Esophagus muscularis mucosa (tissue), 4 donors: ENCODE measurements around the gene SLC39A1. TPM values are rescaled to one million over a fixed set of nuclear protein-coding genes. Genes with fewer than 3 reads are reported as not detected.

Experiments
- DNase-seq: peaks from one replicate; pipeline ENCODE4 v3.0.0-alpha.2; 2017; ENCODE audit errors: extremely low spot score
- H3K27ac ChIP-seq, 4 donors: fragments of 200-600 bp; sonication (generic); replicated peaks in 1 of 4; 1 replicate in 3 of 4; 2 replicates in 1 of 4; pipeline ENCODE4 v1.5.1; 2016 to 2019; ENCODE audit warnings: mild to moderate bottlenecking in 1 of 4
- H3K27me3 ChIP-seq, 4 donors: fragments of 200-600 bp; sonication (generic); one replicate each; pipeline versions ENCODE4 v1.5.1 to v1.6.0; 2016 to 2019
- H3K36me3 ChIP-seq, 4 donors: fragments of 200-600 bp; sonication (generic); one replicate each; pipeline ENCODE4 v1.5.1; 2016 to 2019
- H3K4me1 ChIP-seq, 4 donors: fragments of 200-600 bp; sonication (generic); one replicate each; pipeline ENCODE4 v1.5.1; 2016 to 2019
- H3K4me3 ChIP-seq, 4 donors: fragments of 200-600 bp; sonication (generic); 1 replicate in 2 of 4; 2 replicates in 2 of 4; pipeline ENCODE4 v1.5.1; 2016 to 2019; ENCODE audit warnings: mild to moderate bottlenecking in 4 of 4, moderate library complexity in 1 of 4
- H3K9me3 ChIP-seq, 4 donors: fragments of 200-600 bp; sonication (generic); 1 replicate in 3 of 4; 2 replicates in 1 of 4; pipeline ENCODE4 v1.5.1; 2016 to 2019
- CTCF ChIP-seq, 3 experiments: fragments of 200-600 bp in 2 of 3; fragments of 450-650 bp in 1 of 3; sonication (generic) in 2 of 3; IDR thresholded peaks; one replicate each; pipeline ENCODE4 v1.5.1; 2017 to 2019; ENCODE audit warnings: antibody characterized with exemption in 3 of 3, mild to moderate bottlenecking in 2 of 3, moderate library complexity in 1 of 3
- EP300 ChIP-seq: sonication (generic); formaldehyde crosslinking; IDR thresholded peaks from one replicate; pipeline ENCODE4 v1.6.1; 2017; ENCODE audit warnings: antibody characterized with exemption
- POLR2A ChIP-seq: fragments of 450-650 bp; IDR thresholded peaks from one replicate; pipeline ENCODE4 v1.6.1; 2017; ENCODE audit warnings: antibody characterized with exemption, moderate library complexity, mild to moderate bottlenecking, low read depth
- POLR2AphosphoS5 ChIP-seq, 2 donors: sonication (generic); formaldehyde crosslinking; IDR thresholded peaks; one replicate each; pipeline ENCODE4 v1.6.1; 2017; ENCODE audit warnings: antibody characterized with exemption in 2 of 2
- WGBS: methylation state at CpG from one replicate; pipeline ENCODE4 v1.1.5; 2018; 5-methylcytosine and 5-hydroxymethylcytosine counted together
- intact Hi-C: fragments of 100-400 bp; cut with DNase I; formaldehyde crosslinking; loops from one replicate; pipeline ENCODE4 v1.15.1; 2023
- total RNA-seq, 4 donors: library from RNA; depleted of rRNA; stranded (reverse); fragments of >200 nt; gene quantifications; one replicate each; pipeline versions ENCODE4 v1.1.0 to v1.2.1, GENCODE V29; 2016

Gene SLC39A1
- total RNA-seq, 4 donors from 2014 or later: 74.3 to 114 (median 104) TPM

- Histone ChIP-seq H3K27me3 (no peaks in the 10 kb centered on the region), H3K4me3 (peak overlapping the region; percentile 57 to 69 (median 66)), H3K4me1 (peaks cover 22 to 45% (median 43%) of the 10 kb centered on the region in 4 donors), H3K9me3 (no peaks in the 10 kb centered on the region), H3K27ac (peak overlapping the region; percentile 89 to 92 (median 90)), H3K36me3 (peaks cover 0 to 3% (median 2%) of the 10 kb centered on the region in 4 donors)
- TF ChIP-seq EP300: no peak
- TF ChIP-seq CTCF (IDR thresholded peaks at IDR 0.05): no peak
- TF ChIP-seq POLR2A: no peak
- TF ChIP-seq POLR2AphosphoS5 (IDR thresholded peaks at IDR 0.05): no peak
- no peak for DNase-seq
- WGBS: 0% methylated on average over 7 of the region's 8 CpGs
- intact Hi-C loops: no loop called here
These were observed 4.6 kb upstream of the SLC39A1 start for GRCh38 chr1:153968000-153968363.

- Histone ChIP-seq H3K27me3 (no peaks in the 10 kb centered on the region), H3K9me3 (no peaks in the 10 kb centered on the region), H3K4me1 (peaks cover 28 to 51% (median 48%) of the 10 kb centered on the region in 4 donors), H3K27ac (peak within 1 kb of the TSS; percentile 89 to 92 (median 90)), H3K36me3 (no peaks in the 10 kb centered on the region), H3K4me3 (peak within 1 kb of the TSS; percentile 57 to 69 (median 66))
- DNase-seq: peak; percentile 98
- intact Hi-C loops: no loop called here
- TF ChIP-seq CTCF (IDR thresholded peaks at IDR 0.05) (peak; percentile 31 to 49 (median 37)), POLR2A (no peak), POLR2AphosphoS5 (IDR thresholded peaks at IDR 0.05) (peak; percentile 94 to 95)
- 0% methylated on average over 34 of the region's 60 CpGs for WGBS
These were observed 4.0 kb upstream of the SLC39A1 start, which contains the start of gene CREB3L4 for GRCh38 chr1:153967107-153967999. CREB3L4 (plus strand) TSS chr1:153967902; CDS start chr1:153968526, 624 bp downstream.

GRCh38 chr1:153963850-153964331 lies 554 bp upstream of the SLC39A1 start:
- no peak for DNase-seq
- Histone ChIP-seq H3K4me3 (peak overlapping the region; percentile 68 to 92 (median 74)), H3K27ac (peak overlapping the region; percentile 94 to 96 (median 95)), H3K4me1 (peaks cover 54 to 78% (median 72%) of the 10 kb centered on the region in 4 donors), H3K36me3 (peaks cover 0 to 21% (median 19%) of the 10 kb centered on the region in 4 donors), H3K27me3 (no peaks in the 10 kb centered on the region), H3K9me3 (no peaks in the 10 kb centered on the region)
- 0% methylated on average over 16 of the region's 22 CpGs for WGBS
- TF ChIP-seq POLR2A (peak; percentile 19), POLR2AphosphoS5 (IDR thresholded peaks at IDR 0.05) (no peak)
- intact Hi-C loops: no loop called here

- Histone ChIP-seq H3K27ac (peak overlapping the region; percentile 94 to 96 (median 95)), H3K27me3 (no peaks in the 10 kb centered on the region), H3K4me3 (peak overlapping the region; percentile 68 to 92 (median 74)), H3K9me3 (no peaks in the 10 kb centered on the region), H3K4me1 (peaks cover 53 to 74% (median 68%) of the 10 kb centered on the region in 4 donors), H3K36me3 (peaks cover 0 to 21% (median 19%) of the 10 kb centered on the region in 4 donors)
- WGBS: 40% methylated on average over 11 of the region's 16 CpGs
- intact Hi-C loops: no loop called here
- no peak for DNase-seq
- no peak for TF ChIP-seq POLR2A
- TF ChIP-seq POLR2AphosphoS5 (IDR thresholded peaks at IDR 0.05): peak in 1 of 2 donors; percentile 7
- TF ChIP-seq CTCF (IDR thresholded peaks at IDR 0.05): no peak
- TF ChIP-seq EP300: no peak
These were observed 978 bp downstream of the SLC39A1 start for GRCh38 chr1:153962088-153963029.
